H1 (cell line): ENCODE measurements around the gene FCER2. TPM values are rescaled to one million over a fixed set of nuclear protein-coding genes. Genes with fewer than 3 reads are reported as not detected.

Source experiments
- CTCF ChIA-PET: fragments of 300-600 bp; sonication (Branson Sonifier 250); formaldehyde crosslinking; loops from one replicate; lab custom pipeline; 2021; ENCODE audit not compliant: partially characterized antibody; lab: Charles Lee
- POLR2A ChIA-PET: fragments of 300-600 bp; sonication (Branson Sonifier 250); formaldehyde crosslinking; loops from one replicate; lab custom pipeline; 2021; ENCODE audit warnings: inconsistent platforms; ENCODE audit not compliant: partially characterized antibody; lab: Charles Lee
- DNase-seq, 2 experiments: peaks; one replicate each; pipeline versions ENCODE4 v3.0.0 to v3.0.0-alpha.2; 2010 to 2022; ENCODE audit warnings: low spot score in 2 of 2, low read depth in 1 of 2, mixed read lengths in 1 of 2
- FAIRE-seq: peaks from 2 replicates; lab custom pipeline; 2011; peaks lifted over from hg19 to GRCh38; lab: Jason Lieb, UNC
- H2AFZ ChIP-seq: 2 replicates; pipeline ENCODE4 v1.8.1; 2012; ENCODE audit warnings: low read length, inconsistent platforms
- H2AK5ac ChIP-seq: 2 replicates; pipeline ENCODE4 v1.6.1; 2013; ENCODE audit warnings: low read depth, low read length
- H2BK120ac ChIP-seq: replicated peaks from 2 replicates; pipeline ENCODE3; 2013; ENCODE audit warnings: low read depth, low read length, inconsistent platforms
- H2BK12ac ChIP-seq: 2 replicates; pipeline ENCODE4 v1.6.1; 2013; ENCODE audit warnings: low read depth, low read length
- H2BK15ac ChIP-seq: 2 replicates; pipeline ENCODE4 v1.6.1; 2013; ENCODE audit warnings: low read length
- H2BK20ac ChIP-seq: 2 replicates; pipeline ENCODE4 v1.6.1; 2013; ENCODE audit warnings: low read length
- H2BK5ac ChIP-seq: 2 replicates; pipeline ENCODE4 v1.6.1; 2013; ENCODE audit warnings: low read depth, low read length
- H3K14ac ChIP-seq: 2 replicates; pipeline ENCODE4 v1.6.1; 2013; ENCODE audit warnings: inconsistent platforms; ENCODE audit not compliant: insufficient read length
- H3K18ac ChIP-seq: 2 replicates; pipeline ENCODE4 v1.6.1; 2013; ENCODE audit warnings: low read length; ENCODE audit errors: extremely low read depth
- H3K23ac ChIP-seq: 2 replicates; pipeline ENCODE4 v1.6.1; 2013; ENCODE audit warnings: inconsistent platforms; ENCODE audit not compliant: insufficient read length
- H3K23me2 ChIP-seq: 2 replicates; pipeline ENCODE4 v1.6.1; 2013; ENCODE audit warnings: low read depth, low read length
- H3K27ac ChIP-seq: 2 replicates; pipeline ENCODE4 v1.6.1; 2011; ENCODE audit warnings: low read depth, low read length, inconsistent platforms
- H3K27me3 ChIP-seq, 4 experiments: replicated peaks in 1 of 4; 1 replicate in 1 of 4; 2 replicates in 3 of 4; pipeline versions ENCODE4 v1.6.1 to v1.8.1; 2011 to 2013; ENCODE audit warnings: low read length in 3 of 4, mild to moderate bottlenecking in 3 of 4, inconsistent platforms in 2 of 4, mixed read lengths in 2 of 4, moderate library complexity in 1 of 4; ENCODE audit not compliant: control insufficient read depth in 3 of 4, insufficient read depth in 3 of 4; ENCODE audit errors: extremely low read depth in 1 of 4
- H3K36me3 ChIP-seq, 4 experiments: 2 replicates each; pipeline versions ENCODE4 v1.6.1 to v1.8.1; 2011 to 2013; ENCODE audit warnings: mild to moderate bottlenecking in 4 of 4, low read length in 3 of 4, moderate library complexity in 2 of 4, control low read depth in 1 of 4, inconsistent platforms in 1 of 4; ENCODE audit not compliant: insufficient read depth in 4 of 4, control insufficient read depth in 2 of 4
- H3K4ac ChIP-seq: replicated peaks from 2 replicates; pipeline ENCODE3; 2013; ENCODE audit warnings: low read length, low read depth, mixed read lengths, inconsistent platforms; ENCODE audit not compliant: insufficient read length
- H3K4me1 ChIP-seq, 4 experiments: replicated peaks in 1 of 4; 1 replicate in 1 of 4; 2 replicates in 3 of 4; pipeline versions ENCODE4 v1.6.1 to v1.8.1; 2011 to 2013; ENCODE audit warnings: low read length in 3 of 4, inconsistent platforms in 2 of 4, mixed read lengths in 1 of 4; ENCODE audit not compliant: insufficient read depth in 4 of 4, control insufficient read depth in 3 of 4
- H3K4me2 ChIP-seq, 2 experiments: 2 replicates each; pipeline versions ENCODE4 v1.6.1 to v1.8.1; 2011 to 2013; ENCODE audit warnings: low read depth in 2 of 2, low read length in 2 of 2, control low read depth in 1 of 2, inconsistent platforms in 1 of 2, mild to moderate bottlenecking in 1 of 2; ENCODE audit not compliant: insufficient read depth in 1 of 2
- H3K4me3 ChIP-seq, 4 experiments: fragments of 200-600, 300-600 bp in 1 of 4; sonication (generic), shearing (Covaris generic), sonication (Bioruptor Twin) in 1 of 4; 2 replicates each; pipeline versions ENCODE4 v1.5.1 to v1.8.1; 2011 to 2016; ENCODE audit warnings: low read length in 4 of 4, low read depth in 3 of 4, control low read depth in 2 of 4, inconsistent platforms in 2 of 4, mild to moderate bottlenecking in 2 of 4, mixed read lengths in 1 of 4, moderate library complexity in 1 of 4; ENCODE audit not compliant: insufficient read depth in 2 of 4; ENCODE audit errors: extremely low read depth in 1 of 4
- H3K56ac ChIP-seq: replicated peaks from 2 replicates; pipeline ENCODE3; 2013; ENCODE audit warnings: low read depth, mild to moderate bottlenecking, mixed read lengths, low read length, inconsistent platforms; ENCODE audit not compliant: insufficient read length
- H3K79me1 ChIP-seq: 2 replicates; pipeline ENCODE4 v1.6.1; 2013; ENCODE audit warnings: low read depth, low read length, control low read depth
- H3K79me2 ChIP-seq, 2 experiments: 2 replicates each; pipeline versions ENCODE4 v1.6.1 to v1.8.1; 2012 to 2013; ENCODE audit warnings: low read length in 2 of 2, mild to moderate bottlenecking in 2 of 2, inconsistent platforms in 1 of 2; ENCODE audit not compliant: insufficient read depth in 2 of 2, control insufficient read depth in 1 of 2
- H3K9ac ChIP-seq, 4 experiments: replicated peaks in 1 of 4; 1 replicate in 1 of 4; 2 replicates in 3 of 4; pipeline versions ENCODE4 v1.6.1 to v1.8.1; 2011 to 2013; ENCODE audit warnings: low read depth in 3 of 4, low read length in 3 of 4, control low read depth in 2 of 4, mild to moderate bottlenecking in 2 of 4, moderate library complexity in 2 of 4, inconsistent platforms in 1 of 4; ENCODE audit errors: extremely low read depth in 1 of 4
- H3K9me3 ChIP-seq, 2 experiments: 2 replicates each; pipeline versions ENCODE4 v1.6.1 to v1.8.1; 2012 to 2013; ENCODE audit warnings: mild to moderate bottlenecking in 2 of 2, moderate library complexity in 2 of 2, control low read depth in 1 of 2, inconsistent platforms in 1 of 2, low read depth in 1 of 2, low read length in 1 of 2, mixed read lengths in 1 of 2; ENCODE audit not compliant: insufficient read depth in 2 of 2
- H4K20me1 ChIP-seq, 2 experiments: replicated peaks in 1 of 2; 2 replicates each; pipeline versions ENCODE3 to v1.8.1; 2011 to 2013; ENCODE audit warnings: inconsistent platforms in 2 of 2, low read length in 2 of 2, mild to moderate bottlenecking in 1 of 2; ENCODE audit not compliant: insufficient read depth in 2 of 2, control insufficient read depth in 1 of 2
- H4K5ac ChIP-seq: 2 replicates; pipeline ENCODE4 v1.6.1; 2013; ENCODE audit warnings: low read length, low read depth, mixed read lengths, inconsistent platforms; ENCODE audit not compliant: insufficient read length
- H4K8ac ChIP-seq: 2 replicates; pipeline ENCODE4 v1.8.0; 2013; ENCODE audit warnings: mild to moderate bottlenecking, moderate library complexity, low read length, inconsistent platforms; ENCODE audit not compliant: insufficient read depth; ENCODE audit errors: extremely low read depth
- H4K91ac ChIP-seq: replicated peaks from 2 replicates; pipeline ENCODE3; 2013; ENCODE audit warnings: low read length, mixed read lengths, inconsistent platforms; ENCODE audit not compliant: insufficient read length
- CBX5 ChIP-seq: fragments of 300-800, 300-1000 bp; sonication (generic); IDR thresholded peaks from 2 replicates; pipeline ENCODE4 v1.7.1; 2016; ENCODE audit warnings: antibody characterized with exemption, low read length, low read depth
- RBBP5 ChIP-seq: IDR thresholded peaks from 2 replicates; pipeline ENCODE4 v1.7.1; 2012; ENCODE audit warnings: low read depth, mild to moderate bottlenecking, inconsistent platforms, low read length, moderate library complexity, borderline replicate concordance
- RFX5 ChIP-seq: IDR thresholded peaks from 2 replicates; pipeline ENCODE4 v1.6.1; 2011; ENCODE audit warnings: low read depth, low read length, improper control_type of control experiment, borderline replicate concordance
- WGBS, 2 experiments: shearing (Covaris generic) in 1 of 2; methylation state at CpG; one replicate each; pipeline versions ENCODE4 v1.1.6 to v1.1.7; 2013 to 2015; ENCODE audit warnings: low lambda C conversion rate in 2 of 2, mixed read lengths in 2 of 2, inconsistent platforms in 1 of 2, low coverage in 1 of 2, missing lambda C conversion rate in 1 of 2; ENCODE audit not compliant: insufficient replicate concordance in 2 of 2, insufficient coverage in 1 of 2, insufficient read length in 1 of 2; ENCODE audit errors: extremely low coverage in 1 of 2, missing lambda C conversion rate in 1 of 2; 5-methylcytosine and 5-hydroxymethylcytosine counted together
- polyA plus RNA-seq, 7 experiments: library from polyadenylated mRNA; depleted of rRNA in 3 of 7; stranded (reverse) in 5 of 7; unstranded in 2 of 7; fragments of >200 nt in 5 of 7; fragments of 200-250 nt in 2 of 7; gene quantifications; 1 replicate in 5 of 7; 2 replicates in 1 of 7; 4 replicates in 1 of 7; pipeline versions ENCODE4 v1.2.1 to v1.2.3, GENCODE V29; 2011 to 2013; ENCODE audit warnings: missing spikeins in 2 of 7, mixed read lengths in 2 of 7
- total RNA-seq: library from RNA; stranded (reverse); fragmentation: NEBNext Ultra II Directional; extraction: Animal tissue kit (Norgen Biotek cat#: 25700); gene quantifications from 2 replicates; pipeline ENCODE4 v1.2.1, GENCODE V29; 2021

The FCER2 gene
- total and polyA plus RNA-seq, 2 of the 8 experiments (the other 6 are each of a cell fraction or from before 2014, with no cell fraction given) = 0.67 TPM; not detected in 1

GRCh38 chr19:7742991-7743390 lies 41.1 kb upstream of the FCER2 start:
- H3K4ac ChIP-seq = no peak overlapping the region
- FAIRE-seq = no peak
- no peak overlapping the region for H3K9ac ChIP-seq
- H3K18ac ChIP-seq = no peak overlapping the region
- H3K79me2 ChIP-seq = no peaks in the 10 kb centered on the region
- CTCF ChIA-PET = interaction anchor here (1.0 to 1.3 kb wide), 2 partner anchors 41 to 62 kb away, joined by 3 to 5 read pairs; partner anchors contain the start of gene TRAPPC5
- DNase-seq = no peak
- H3K9me3 ChIP-seq = no peaks in the 10 kb centered on the region; a peak in 1 of 4 replicates
- H3K14ac ChIP-seq = no peak overlapping the region
- no peak overlapping the region for H2BK20ac ChIP-seq
- no peak overlapping the region for H4K5ac ChIP-seq
- H3K56ac ChIP-seq = no peak overlapping the region
- no peak overlapping the region for H4K91ac ChIP-seq
- H3K23ac ChIP-seq = no peak overlapping the region
- peak overlapping the region; percentile 65; the same call in 1 of the 2 replicates for H2BK15ac ChIP-seq
- 84% methylated on average over 11 of the region's 11 CpGs; no CpG with 5 or more reads in 1 of the 2 experiments for whole genome bisulfite sequencing, 2 experiments
- H2AFZ ChIP-seq = no peak overlapping the region
- H4K8ac ChIP-seq = no peak overlapping the region
- no peak overlapping the region for H3K27ac ChIP-seq
- H3K4me1 ChIP-seq = peaks cover 3 to 11% (median 8%) of the 10 kb centered on the region in 4 experiments; a peak in 6 of 7 replicates
- H3K36me3 ChIP-seq = no peaks in the 10 kb centered on the region
- no peak for TF ChIP-seq RFX5
- TF ChIP-seq RBBP5 = no peak
- TF ChIP-seq CBX5 = no peak
- peak overlapping the region; percentile 82; the same call in 1 of the 2 replicates for H2AK5ac ChIP-seq
- POLR2A ChIA-PET = no interaction called here
- H3K4me2 ChIP-seq = no peak overlapping the region
- peaks cover 0 to 2% (median 0%) of the 10 kb centered on the region in 4 experiments; a peak in 1 of 7 replicates for H3K27me3 ChIP-seq
- no peaks in the 10 kb centered on the region for H3K79me1 ChIP-seq
- no peak overlapping the region for H2BK120ac ChIP-seq
- H4K20me1 ChIP-seq = no peaks in the 10 kb centered on the region
- no peak overlapping the region for H3K4me3 ChIP-seq
- H3K23me2 ChIP-seq = no peaks in the 10 kb centered on the region
- H2BK12ac ChIP-seq = 0 out of 2 replicates have a peak overlapping the region, but pooled peaks have one; percentile 2
- H2BK5ac ChIP-seq = no peak overlapping the region
